GM23338 (cell line): Measurements from ENCODE around the gene ANKS1B. TPM values are rescaled to one million over a fixed set of nuclear protein-coding genes. Genes with fewer than 3 reads are reported as not detected.

Experiments
- ATAC-seq: fragments of 200-7000 bp; cut with Tn5 transposase; 3 replicates; pipeline ENCODE4 v1.9.1; 2020
- DNase-seq: peaks from one replicate; pipeline ENCODE4 v3.0.0-alpha.2; 2015; ENCODE audit warnings: low spot score
- H2AFZ ChIP-seq: fragments of 200-600 bp; sonication (generic); 2 replicates; pipeline ENCODE4 v1.8.0; 2016; ENCODE audit warnings: antibody characterized with exemption, mild to moderate bottlenecking, moderate library complexity
- H3F3A ChIP-seq: fragments of 200-600 bp; sonication (generic); replicated peaks from 2 replicates; pipeline ENCODE4 v1.8.0; 2017; ENCODE audit warnings: antibody characterized with exemption, mixed run types, low read depth
- H3K27ac ChIP-seq: fragments of 200-600 bp; sonication (generic); 2 replicates; pipeline ENCODE4 v1.6.1; 2016; ENCODE audit warnings: low read depth
- H3K27me3 ChIP-seq: fragments of 200-600 bp; sonication (generic); 2 replicates; pipeline ENCODE4 v1.8.0; 2016; ENCODE audit warnings: mild to moderate bottlenecking, mixed run types, moderate library complexity; ENCODE audit not compliant: insufficient read depth
- H3K36me3 ChIP-seq: fragments of 200-600 bp; sonication (generic); 2 replicates; pipeline ENCODE4 v1.8.0; 2016; ENCODE audit warnings: mild to moderate bottlenecking; ENCODE audit not compliant: insufficient read depth
- H3K4me1 ChIP-seq: fragments of 200-600 bp; sonication (generic); 2 replicates; pipeline ENCODE4 v1.8.0; 2016; ENCODE audit warnings: mild to moderate bottlenecking, moderate library complexity; ENCODE audit not compliant: insufficient read depth
- H3K4me2 ChIP-seq: fragments of 200-600 bp; sonication (generic); 2 replicates; pipeline ENCODE4 v1.7.1; 2017; ENCODE audit warnings: mixed run types
- H3K4me3 ChIP-seq: fragments of 200-600 bp; sonication (generic); 2 replicates; pipeline ENCODE4 v1.6.1; 2016; ENCODE audit warnings: mixed run types
- H3K79me2 ChIP-seq: fragments of 200-600 bp; sonication (generic); replicated peaks from 2 replicates; pipeline ENCODE4 v1.8.0; 2017; ENCODE audit warnings: mild to moderate bottlenecking; ENCODE audit not compliant: insufficient read depth
- H3K9me2 ChIP-seq: fragments of 200-600 bp; sonication (generic); 2 replicates; pipeline ENCODE4 v1.8.0; 2017; ENCODE audit not compliant: insufficient read depth
- H4K20me1 ChIP-seq: fragments of 200-600 bp; sonication (generic); replicated peaks from 2 replicates; pipeline ENCODE4 v1.8.0; 2017; ENCODE audit warnings: mild to moderate bottlenecking; ENCODE audit not compliant: insufficient read depth
- H3K27ac Mint-ChIP-seq: 2 replicates; pipeline ENCODE4 v1.8.0; 2020; ENCODE audit warnings: inconsistent platforms, mild to moderate bottlenecking, moderate library complexity, mixed read lengths
- H3K27me3 Mint-ChIP-seq: 3 replicates; pipeline ENCODE4 v1.8.0; 2022; ENCODE audit warnings: low read depth, mild to moderate bottlenecking, moderate library complexity, mixed read lengths, inconsistent platforms; ENCODE audit not compliant: insufficient read depth, poor library complexity
- H3K36me3 Mint-ChIP-seq: 3 replicates; pipeline ENCODE4 v1.8.0; 2021; ENCODE audit warnings: low read depth, mild to moderate bottlenecking, inconsistent platforms, moderate library complexity, mixed read lengths
- H3K4me1 Mint-ChIP-seq: 3 replicates; pipeline ENCODE4 v1.8.0; 2020; ENCODE audit warnings: mild to moderate bottlenecking, inconsistent platforms, mixed read lengths
- H3K4me3 Mint-ChIP-seq: 3 replicates; pipeline ENCODE4 v1.8.0; 2021; ENCODE audit warnings: moderate library complexity, mild to moderate bottlenecking, inconsistent platforms, mixed read lengths
- H3K9me3 Mint-ChIP-seq: 3 replicates; pipeline ENCODE4 v1.8.0; 2020; ENCODE audit warnings: moderate library complexity, mild to moderate bottlenecking, inconsistent platforms, mixed read lengths
- EZH2 ChIP-seq: fragments of 200-600 bp; sonication (generic); IDR thresholded peaks from one replicate; pipeline ENCODE4 v1.8.0; 2017; ENCODE audit warnings: antibody characterized with exemption, mild to moderate bottlenecking, low read depth; ENCODE audit not compliant: unreplicated experiment
- POLR2AphosphoS5 ChIP-seq: IDR thresholded peaks from 2 replicates; pipeline ENCODE4 v1.6.1; 2016; ENCODE audit warnings: antibody characterized with exemption, low read depth
- polyA plus RNA-seq: library from polyadenylated mRNA; unstranded; fragments of >200 nt; fragmentation: Nextera tagmentation; extraction: Ambion mirVana; gene quantifications from 2 replicates; pipeline ENCODE4 v1.2.1, GENCODE V29; 2016
- total RNA-seq: library from RNA; depleted of rRNA; stranded (reverse); fragments of >200 nt; shearing (Covaris generic); gene quantifications from 2 replicates; pipeline ENCODE4 v1.2.3, GENCODE V29; 2014
- TF ChIP-seq, protein P1 (sequence below): IDR thresholded peaks from one replicate; pipeline ENCODE4 v1.6.1; 2018; ENCODE audit warnings: antibody characterized with exemption; ENCODE audit not compliant: unreplicated experiment
- TF ChIP-seq, protein P2 (sequence below): fragments of 250-450 bp; sonication (Bioruptor Pico); IDR thresholded peaks from 2 replicates; pipeline ENCODE4 v1.5.0; 2020; ENCODE audit warnings: mild to moderate bottlenecking, moderate library complexity

Gene ANKS1B
- total and polyA plus RNA-seq, 2 experiments from 2014 or later, result 4.3 to 5.8 TPM

DNA sequence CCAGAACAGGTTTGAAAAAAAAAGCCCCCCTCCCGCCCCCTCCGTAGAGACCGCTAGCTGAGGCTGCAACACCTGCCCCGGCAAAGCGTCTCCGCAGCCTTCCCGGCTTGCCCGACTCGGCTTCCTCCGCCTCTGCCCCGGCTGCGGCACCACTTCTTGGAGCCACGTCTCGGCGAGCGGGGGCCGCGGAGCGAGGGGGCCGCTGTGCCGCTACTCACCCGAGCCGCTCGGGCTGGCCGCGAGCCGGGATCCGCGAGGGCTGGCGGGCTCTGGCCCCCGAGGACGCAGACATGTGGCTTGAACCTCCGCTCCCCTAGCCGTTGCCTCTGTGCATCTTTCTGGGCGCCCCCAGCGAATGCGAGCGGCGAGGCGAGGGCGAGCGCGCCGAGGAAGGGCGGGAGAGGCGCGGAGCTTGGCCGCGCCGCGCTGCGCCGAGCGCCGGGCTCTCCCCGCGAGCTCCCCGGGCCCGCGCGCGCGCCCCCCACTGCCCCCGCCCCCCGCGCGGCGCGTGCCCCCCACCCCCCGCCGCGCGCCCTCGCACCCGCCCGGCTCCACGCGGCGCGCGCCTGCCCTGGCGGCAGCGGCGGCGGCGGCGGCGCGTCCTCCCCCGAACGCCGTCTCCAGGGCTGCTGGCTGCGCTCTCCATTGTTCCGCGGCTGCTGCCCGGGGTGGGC is 1090.2 kb downstream of the ANKS1B start:
- peaks cover 22% of the 10 kb centered on the region for H3K4me1 ChIP-seq
- Mint-ChIP-seq H3K4me3 (peak overlapping the region; percentile 73), H3K9me3 (no peaks in the 10 kb centered on the region), H3K27me3 (peaks cover 47% of the 10 kb centered on the region), H3K4me1 (peaks cover 20% of the 10 kb centered on the region; the same call in 2 of the 3 replicates), H3K27ac (no peak overlapping the region), H3K36me3 (no peaks in the 10 kb centered on the region; the same call in 2 of the 3 replicates)
- ATAC-seq, result peak; percentile 62
- no peaks in the 10 kb centered on the region for H3K9me2 ChIP-seq
- H3K4me3 ChIP-seq, result peak overlapping the region; percentile 68
- no peaks in the 10 kb centered on the region for H3F3A ChIP-seq
- no peaks in the 10 kb centered on the region for H3K79me2 ChIP-seq
- no peaks in the 10 kb centered on the region for H3K36me3 ChIP-seq
- no peaks in the 10 kb centered on the region; the same call in none of the 2 replicates for H4K20me1 ChIP-seq
- peak overlapping the region; percentile 70 for H2AFZ ChIP-seq
- peak overlapping the region; percentile 82 for H3K4me2 ChIP-seq
- DNase-seq, result peak; percentile 74
- H3K27me3 ChIP-seq, result peaks cover 58% of the 10 kb centered on the region
- TF ChIP-seq, protein P1, sequence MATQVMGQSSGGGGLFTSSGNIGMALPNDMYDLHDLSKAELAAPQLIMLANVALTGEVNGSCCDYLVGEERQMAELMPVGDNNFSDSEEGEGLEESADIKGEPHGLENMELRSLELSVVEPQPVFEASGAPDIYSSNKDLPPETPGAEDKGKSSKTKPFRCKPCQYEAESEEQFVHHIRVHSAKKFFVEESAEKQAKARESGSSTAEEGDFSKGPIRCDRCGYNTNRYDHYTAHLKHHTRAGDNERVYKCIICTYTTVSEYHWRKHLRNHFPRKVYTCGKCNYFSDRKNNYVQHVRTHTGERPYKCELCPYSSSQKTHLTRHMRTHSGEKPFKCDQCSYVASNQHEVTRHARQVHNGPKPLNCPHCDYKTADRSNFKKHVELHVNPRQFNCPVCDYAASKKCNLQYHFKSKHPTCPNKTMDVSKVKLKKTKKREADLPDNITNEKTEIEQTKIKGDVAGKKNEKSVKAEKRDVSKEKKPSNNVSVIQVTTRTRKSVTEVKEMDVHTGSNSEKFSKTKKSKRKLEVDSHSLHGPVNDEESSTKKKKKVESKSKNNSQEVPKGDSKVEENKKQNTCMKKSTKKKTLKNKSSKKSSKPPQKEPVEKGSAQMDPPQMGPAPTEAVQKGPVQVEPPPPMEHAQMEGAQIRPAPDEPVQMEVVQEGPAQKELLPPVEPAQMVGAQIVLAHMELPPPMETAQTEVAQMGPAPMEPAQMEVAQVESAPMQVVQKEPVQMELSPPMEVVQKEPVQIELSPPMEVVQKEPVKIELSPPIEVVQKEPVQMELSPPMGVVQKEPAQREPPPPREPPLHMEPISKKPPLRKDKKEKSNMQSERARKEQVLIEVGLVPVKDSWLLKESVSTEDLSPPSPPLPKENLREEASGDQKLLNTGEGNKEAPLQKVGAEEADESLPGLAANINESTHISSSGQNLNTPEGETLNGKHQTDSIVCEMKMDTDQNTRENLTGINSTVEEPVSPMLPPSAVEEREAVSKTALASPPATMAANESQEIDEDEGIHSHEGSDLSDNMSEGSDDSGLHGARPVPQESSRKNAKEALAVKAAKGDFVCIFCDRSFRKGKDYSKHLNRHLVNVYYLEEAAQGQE, result no peak
- peak; percentile 53 for TF ChIP-seq EZH2
- H3K27ac ChIP-seq, result no peak overlapping the region

DNA sequence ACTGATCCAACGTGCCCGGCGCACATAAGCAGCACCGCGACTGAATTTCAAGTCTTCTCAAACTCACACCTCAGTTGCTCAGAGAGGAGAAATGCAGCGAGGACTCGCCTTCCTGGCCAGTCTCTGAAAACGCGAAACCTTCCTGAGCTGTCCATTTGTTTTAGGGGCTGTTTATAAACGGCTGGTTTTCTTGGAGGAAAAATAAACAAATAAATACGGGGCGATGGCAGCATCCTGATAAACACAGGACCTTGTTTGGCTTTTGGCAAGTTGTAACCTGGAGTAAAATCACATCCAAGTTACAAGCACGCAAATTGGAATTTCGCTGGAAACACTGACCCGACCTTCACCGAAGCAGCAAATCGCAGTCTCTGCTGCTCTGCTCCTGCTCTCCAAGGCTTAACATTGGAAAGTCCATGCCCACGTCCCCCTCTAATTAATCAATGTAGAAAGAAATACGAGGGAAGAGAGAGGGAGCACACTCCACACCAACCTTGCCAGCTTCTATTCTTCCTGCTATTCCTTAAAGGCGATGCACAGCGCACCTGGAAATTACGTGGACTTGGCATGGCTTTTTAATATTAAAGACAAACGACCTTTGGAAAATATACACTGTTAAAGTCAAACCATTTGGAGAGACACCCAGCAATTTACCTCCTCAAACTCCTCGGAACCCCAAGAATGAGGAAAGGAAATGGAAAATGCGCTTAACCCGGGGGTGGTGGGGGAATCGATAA is 1090.9 kb downstream of the ANKS1B start:
- ATAC-seq (peak; percentile 16), DNase-seq (peak; percentile 55)
- no peak overlapping the region for H3K27ac ChIP-seq
- no peaks in the 10 kb centered on the region for H3K9me2 ChIP-seq
- peak overlapping the region; percentile 68 for H3K4me3 ChIP-seq
- H3F3A ChIP-seq, result no peaks in the 10 kb centered on the region
- Mint-ChIP-seq H3K36me3 (no peaks in the 10 kb centered on the region; the same call in 2 of the 3 replicates), H3K27me3 (peaks cover 47% of the 10 kb centered on the region), H3K27ac (no peak overlapping the region), H3K9me3 (no peaks in the 10 kb centered on the region), H3K4me3 (peak overlapping the region; percentile 73), H3K4me1 (peaks cover 20% of the 10 kb centered on the region; the same call in 2 of the 3 replicates)
- peak overlapping the region; percentile 82 for H3K4me2 ChIP-seq
- H3K36me3 ChIP-seq, result no peaks in the 10 kb centered on the region
- H2AFZ ChIP-seq, result peak overlapping the region; percentile 70
- H3K4me1 ChIP-seq, result peaks cover 22% of the 10 kb centered on the region
- H4K20me1 ChIP-seq, result no peaks in the 10 kb centered on the region; the same call in none of the 2 replicates
- H3K79me2 ChIP-seq, result no peaks in the 10 kb centered on the region
- peaks cover 58% of the 10 kb centered on the region for H3K27me3 ChIP-seq
- no peak for TF ChIP-seq POLR2AphosphoS5
- TF ChIP-seq, protein P2, sequence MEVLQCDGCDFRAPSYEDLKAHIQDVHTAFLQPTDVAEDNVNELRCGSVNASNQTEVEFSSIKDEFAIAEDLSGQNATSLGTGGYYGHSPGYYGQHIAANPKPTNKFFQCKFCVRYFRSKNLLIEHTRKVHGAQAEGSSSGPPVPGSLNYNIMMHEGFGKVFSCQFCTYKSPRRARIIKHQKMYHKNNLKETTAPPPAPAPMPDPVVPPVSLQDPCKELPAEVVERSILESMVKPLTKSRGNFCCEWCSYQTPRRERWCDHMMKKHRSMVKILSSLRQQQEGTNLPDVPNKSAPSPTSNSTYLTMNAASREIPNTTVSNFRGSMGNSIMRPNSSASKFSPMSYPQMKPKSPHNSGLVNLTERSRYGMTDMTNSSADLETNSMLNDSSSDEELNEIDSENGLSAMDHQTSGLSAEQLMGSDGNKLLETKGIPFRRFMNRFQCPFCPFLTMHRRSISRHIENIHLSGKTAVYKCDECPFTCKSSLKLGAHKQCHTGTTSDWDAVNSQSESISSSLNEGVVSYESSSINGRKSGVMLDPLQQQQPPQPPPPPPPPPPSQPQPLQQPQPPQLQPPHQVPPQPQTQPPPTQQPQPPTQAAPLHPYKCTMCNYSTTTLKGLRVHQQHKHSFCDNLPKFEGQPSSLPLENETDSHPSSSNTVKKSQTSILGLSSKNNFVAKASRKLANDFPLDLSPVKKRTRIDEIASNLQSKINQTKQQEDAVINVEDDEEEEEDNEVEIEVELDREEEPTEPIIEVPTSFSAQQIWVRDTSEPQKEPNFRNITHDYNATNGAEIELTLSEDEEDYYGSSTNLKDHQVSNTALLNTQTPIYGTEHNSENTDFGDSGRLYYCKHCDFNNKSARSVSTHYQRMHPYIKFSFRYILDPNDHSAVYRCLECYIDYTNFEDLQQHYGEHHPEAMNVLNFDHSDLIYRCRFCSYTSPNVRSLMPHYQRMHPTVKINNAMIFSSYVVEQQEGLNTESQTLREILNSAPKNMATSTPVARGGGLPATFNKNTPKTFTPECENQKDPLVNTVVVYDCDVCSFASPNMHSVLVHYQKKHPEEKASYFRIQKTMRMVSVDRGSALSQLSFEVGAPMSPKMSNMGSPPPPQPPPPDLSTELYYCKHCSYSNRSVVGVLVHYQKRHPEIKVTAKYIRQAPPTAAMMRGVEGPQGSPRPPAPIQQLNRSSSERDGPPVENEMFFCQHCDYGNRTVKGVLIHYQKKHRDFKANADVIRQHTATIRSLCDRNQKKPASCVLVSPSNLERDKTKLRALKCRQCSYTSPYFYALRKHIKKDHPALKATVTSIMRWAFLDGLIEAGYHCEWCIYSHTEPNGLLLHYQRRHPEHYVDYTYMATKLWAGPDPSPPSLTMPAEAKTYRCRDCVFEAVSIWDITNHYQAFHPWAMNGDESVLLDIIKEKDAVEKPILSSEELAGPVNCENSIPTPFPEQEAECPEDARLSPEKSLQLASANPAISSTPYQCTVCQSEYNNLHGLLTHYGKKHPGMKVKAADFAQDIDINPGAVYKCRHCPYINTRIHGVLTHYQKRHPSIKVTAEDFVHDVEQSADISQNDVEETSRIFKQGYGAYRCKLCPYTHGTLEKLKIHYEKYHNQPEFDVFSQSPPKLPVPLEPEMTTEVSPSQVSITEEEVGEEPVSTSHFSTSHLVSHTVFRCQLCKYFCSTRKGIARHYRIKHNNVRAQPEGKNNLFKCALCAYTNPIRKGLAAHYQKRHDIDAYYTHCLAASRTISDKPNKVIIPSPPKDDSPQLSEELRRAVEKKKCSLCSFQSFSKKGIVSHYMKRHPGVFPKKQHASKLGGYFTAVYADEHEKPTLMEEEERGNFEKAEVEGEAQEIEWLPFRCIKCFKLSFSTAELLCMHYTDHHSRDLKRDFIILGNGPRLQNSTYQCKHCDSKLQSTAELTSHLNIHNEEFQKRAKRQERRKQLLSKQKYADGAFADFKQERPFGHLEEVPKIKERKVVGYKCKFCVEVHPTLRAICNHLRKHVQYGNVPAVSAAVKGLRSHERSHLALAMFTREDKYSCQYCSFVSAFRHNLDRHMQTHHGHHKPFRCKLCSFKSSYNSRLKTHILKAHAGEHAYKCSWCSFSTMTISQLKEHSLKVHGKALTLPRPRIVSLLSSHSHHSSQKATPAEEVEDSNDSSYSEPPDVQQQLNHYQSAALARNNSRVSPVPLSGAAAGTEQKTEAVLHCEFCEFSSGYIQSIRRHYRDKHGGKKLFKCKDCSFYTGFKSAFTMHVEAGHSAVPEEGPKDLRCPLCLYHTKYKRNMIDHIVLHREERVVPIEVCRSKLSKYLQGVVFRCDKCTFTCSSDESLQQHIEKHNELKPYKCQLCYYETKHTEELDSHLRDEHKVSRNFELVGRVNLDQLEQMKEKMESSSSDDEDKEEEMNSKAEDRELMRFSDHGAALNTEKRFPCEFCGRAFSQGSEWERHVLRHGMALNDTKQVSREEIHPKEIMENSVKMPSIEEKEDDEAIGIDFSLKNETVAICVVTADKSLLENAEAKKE, result no peak
- peak; percentile 79 for TF ChIP-seq EZH2
